Lung (tissue), 12 donors: ENCODE measurements around the gene USP15. TPM values are rescaled to one million over a fixed set of nuclear protein-coding genes. Genes with fewer than 3 reads are reported as not detected.

ENCODE experiments used
- ATAC-seq: fragments of 200-7000 bp; cut with Tn5 transposase; one replicate; pipeline ENCODE4 v1.9.1; 2020; ENCODE audit warnings: moderate number of reproducible peaks; ENCODE audit not compliant: insufficient read depth, low FRiP score
- DNase-seq, 3 donors: peaks; one replicate each; pipeline ENCODE4 v3.0.0-alpha.2; 2013 to 2017
- H3K27ac ChIP-seq, 2 donors: one replicate each; pipeline ENCODE4 v1.5.1; 2013; ENCODE audit warnings: mild to moderate bottlenecking in 2 of 2, moderate library complexity in 2 of 2, control low read depth in 1 of 2, inconsistent platforms in 1 of 2, low read depth in 1 of 2, low read length in 1 of 2
- H3K27me3 ChIP-seq, 3 donors: one replicate each; pipeline ENCODE4 v1.5.1; 2013; ENCODE audit warnings: low read length in 2 of 3; ENCODE audit not compliant: control insufficient read depth in 3 of 3, insufficient read depth in 3 of 3
- H3K36me3 ChIP-seq, 4 donors: one replicate each; pipeline ENCODE4 v1.5.1; 2013; ENCODE audit warnings: low read length in 4 of 4, mild to moderate bottlenecking in 1 of 4, moderate library complexity in 1 of 4; ENCODE audit not compliant: control insufficient read depth in 4 of 4, insufficient read depth in 4 of 4
- H3K4me1 ChIP-seq, 5 donors: one replicate each; pipeline ENCODE4 v1.5.1; 2013; ENCODE audit warnings: low read length in 5 of 5, mild to moderate bottlenecking in 2 of 5, moderate library complexity in 1 of 5; ENCODE audit not compliant: control insufficient read depth in 5 of 5, insufficient read depth in 5 of 5
- H3K4me3 ChIP-seq: one replicate; pipeline ENCODE4 v1.5.1; 2013; ENCODE audit warnings: mild to moderate bottlenecking, control low read depth, moderate library complexity
- H3K9ac ChIP-seq, 2 donors: one replicate each; pipeline ENCODE4 v1.5.1; 2013; ENCODE audit warnings: low read length in 2 of 2, control low read depth in 1 of 2; ENCODE audit not compliant: insufficient read depth in 1 of 2
- H3K9me3 ChIP-seq, 4 donors: one replicate each; pipeline ENCODE4 v1.5.1; 2013; ENCODE audit warnings: low read length in 3 of 4, mild to moderate bottlenecking in 1 of 4, moderate library complexity in 1 of 4; ENCODE audit not compliant: control insufficient read depth in 4 of 4, insufficient read depth in 3 of 4
- CTCF ChIP-seq: IDR thresholded peaks from 2 replicates; pipeline ENCODE4 v1.5.1; 2012; ENCODE audit warnings: mild to moderate bottlenecking; ENCODE audit errors: control extremely low read depth, extremely low read depth
- WGBS, 2 donors: extraction: QIAGEN DNeasy Blood & Tissue Kit; methylation state at CpG; one replicate each; pipeline ENCODE4 v1.1.7; 2013; 5-methylcytosine and 5-hydroxymethylcytosine counted together
- polyA plus RNA-seq, 2 donors: library from polyadenylated mRNA; stranded (reverse); fragments of 200-250 nt; gene quantifications; one replicate each; pipeline ENCODE4 v1.2.1, GENCODE V29; 2013
- total RNA-seq, 2 donors: library from RNA; depleted of rRNA in 1 of 2; stranded (reverse); fragments of >200 nt in 1 of 2; gene quantifications; one replicate each; pipeline ENCODE4 v1.2.1, GENCODE V29; 2014 to 2021
- donor health status: control.
- donor health status: control.
- donor health status: Bipolar disorder and iron deficiency.
- donor health status: healthy.
- donor health status: DM: yes; HTN: yes; CAD: no.

The USP15 gene
- total and polyA plus RNA-seq, 4 donors, result 62.0 to 143 (median 82.6) TPM

GRCh38 chr12:62370189-62370588 is 110.0 kb downstream of the USP15 start:
- H3K9me3 ChIP-seq, result peaks cover 0 to 4% (median 0%) of the 10 kb centered on the region in 4 donors
- H3K4me3 ChIP-seq, result no peak overlapping the region
- H3K9ac ChIP-seq, result no peak overlapping the region
- H3K27me3 ChIP-seq, result no peaks in the 10 kb centered on the region
- H3K4me1 ChIP-seq, result no peaks in the 10 kb centered on the region
- no peak for ATAC-seq
- no peak for TF ChIP-seq CTCF
- H3K36me3 ChIP-seq, result peaks cover 0 to 3% (median 0%) of the 10 kb centered on the region in 4 donors
- no peak overlapping the region for H3K27ac ChIP-seq
- no peak for DNase-seq
- WGBS, 2 donors, result 94 to 96% methylated on average over 3 of the region's 3 CpGs

GRCh38 chr12:62371661-62372060 is 111.5 kb downstream of the USP15 start:
- Histone ChIP-seq H3K27me3 (no peaks in the 10 kb centered on the region), H3K9ac (no peak overlapping the region), H3K27ac (no peak overlapping the region), H3K36me3 (peaks cover 0 to 3% (median 0%) of the 10 kb centered on the region in 4 donors), H3K9me3 (no peaks in the 10 kb centered on the region), H3K4me1 (no peaks in the 10 kb centered on the region), H3K4me3 (no peak overlapping the region)
- no peak for DNase-seq
- TF ChIP-seq CTCF, result no peak
- WGBS, 2 donors, result 82 to 91% methylated on average over 4 of the region's 4 CpGs
- ATAC-seq, result no peak

- DNase-seq (no peak), ATAC-seq (no peak)
- H3K4me3 ChIP-seq, result no peak overlapping the region
- H3K4me1 ChIP-seq, result no peaks in the 10 kb centered on the region
- H3K9me3 ChIP-seq, result no peaks in the 10 kb centered on the region
- TF ChIP-seq CTCF, result no peak
- WGBS, 2 donors, result 84 to 93% methylated on average over 2 of the region's 2 CpGs
- H3K9ac ChIP-seq, result no peak overlapping the region
- peaks cover 0 to 3% (median 0%) of the 10 kb centered on the region in 4 donors for H3K36me3 ChIP-seq
- H3K27me3 ChIP-seq, result no peaks in the 10 kb centered on the region
- H3K27ac ChIP-seq, result no peak overlapping the region
Measured at GRCh38 chr12:62372134-62372533, 111.9 kb downstream of the USP15 start.

GRCh38 chr12:62372825-62373224 is 112.6 kb downstream of the USP15 start:
- no peak for ATAC-seq
- H3K4me3 ChIP-seq, result no peak overlapping the region
- H3K27me3 ChIP-seq, result no peaks in the 10 kb centered on the region
- no peak overlapping the region for H3K9ac ChIP-seq
- no peaks in the 10 kb centered on the region for H3K9me3 ChIP-seq
- TF ChIP-seq CTCF, result no peak
- H3K36me3 ChIP-seq, result peaks cover 0 to 3% (median 0%) of the 10 kb centered on the region in 4 donors
- no peak for DNase-seq
- H3K4me1 ChIP-seq, result no peaks in the 10 kb centered on the region
- H3K27ac ChIP-seq, result peak overlapping the region in 1 of 2 donors; percentile 53
- 55 to 61% methylated on average over 1 of the region's 1 CpG for WGBS, 2 donors
